RWPE1 (cell line): ENCODE data around the gene ASTE1.
"Not testable (repeated sequence)": the region's sequence is repeated elsewhere in the genome, so short reads cannot be mapped to it uniquely, and the experiment has no call there.

Experiments used
- CTCF ChIA-PET: fragments of 350-600 bp; sonication (Branson Sonifier 250); formaldehyde crosslinking; extraction: SDS; loops from one replicate; lab custom pipeline; 2021; lab: Yijun Ruan, JAX
- POLR2A ChIA-PET: fragments of 400-600 bp; formaldehyde crosslinking; extraction: SDS; loops from one replicate; lab custom pipeline; 2020; ENCODE audit warnings: antibody characterized with exemption; ENCODE audit not compliant: low non-redundant PET; lab: Yijun Ruan, JAX
- DNase-seq: peaks from one replicate; pipeline ENCODE4 v3.0.0; 2012; ENCODE audit warnings: low spot score
- H3K27ac ChIP-seq: fragments of 450-650 bp; 2 replicates; pipeline ENCODE4 v1.5.1; 2017
- TF ChIP-seq, protein P1 (sequence below): fragments of 450-650 bp; conservative IDR thresholded peaks from 2 replicates; pipeline ENCODE4 v1.5.1; 2017; ENCODE audit warnings: low read depth, mild to moderate bottlenecking

Gene ASTE1

DNA sequence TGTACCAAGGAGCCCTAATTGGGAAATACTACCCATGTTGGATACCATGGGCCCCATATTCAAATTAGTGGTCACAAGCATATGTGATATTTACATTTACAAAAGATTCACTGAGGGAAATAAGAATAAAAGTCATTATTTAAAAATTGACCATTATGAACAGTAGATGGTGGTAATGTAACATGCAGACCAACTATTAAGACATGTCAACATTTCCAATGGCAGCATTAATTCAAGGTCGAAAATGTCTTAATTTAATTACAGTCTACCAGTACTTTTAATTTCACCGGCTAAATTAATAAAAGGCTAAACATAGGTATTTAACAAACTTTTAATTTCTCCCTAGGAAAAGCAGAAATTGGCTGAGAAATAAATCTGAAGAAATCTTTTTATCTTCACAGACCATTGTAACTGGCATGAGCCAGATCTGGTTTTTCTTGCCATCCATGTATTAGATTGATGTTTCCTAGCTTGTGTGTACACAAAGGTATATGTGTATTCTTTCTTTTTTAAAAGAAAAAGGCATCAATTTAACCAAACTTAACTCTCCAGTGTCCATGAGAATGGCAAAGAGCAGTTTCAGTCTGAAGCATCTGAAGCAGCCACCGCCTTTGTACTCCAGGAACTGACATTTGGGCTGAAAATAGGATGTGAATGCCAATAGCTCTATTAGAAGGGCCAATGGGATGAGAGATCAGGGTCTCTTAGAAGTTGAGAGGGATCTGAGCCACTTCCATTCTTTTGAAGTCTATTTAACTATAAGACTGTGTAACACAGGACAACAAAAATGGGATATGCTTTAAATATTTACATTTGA lies 26.6 kb upstream of the ASTE1 start:
- ChIA-PET CTCF (interaction anchor here (0.9 kb wide), 1 partner anchor 643 kb away, joined by 3 read pairs; no protein-coding TSS in a partner anchor), POLR2A (no interaction called here)
- H3K27ac ChIP-seq, result no peak overlapping the region
- TF ChIP-seq, protein P1, sequence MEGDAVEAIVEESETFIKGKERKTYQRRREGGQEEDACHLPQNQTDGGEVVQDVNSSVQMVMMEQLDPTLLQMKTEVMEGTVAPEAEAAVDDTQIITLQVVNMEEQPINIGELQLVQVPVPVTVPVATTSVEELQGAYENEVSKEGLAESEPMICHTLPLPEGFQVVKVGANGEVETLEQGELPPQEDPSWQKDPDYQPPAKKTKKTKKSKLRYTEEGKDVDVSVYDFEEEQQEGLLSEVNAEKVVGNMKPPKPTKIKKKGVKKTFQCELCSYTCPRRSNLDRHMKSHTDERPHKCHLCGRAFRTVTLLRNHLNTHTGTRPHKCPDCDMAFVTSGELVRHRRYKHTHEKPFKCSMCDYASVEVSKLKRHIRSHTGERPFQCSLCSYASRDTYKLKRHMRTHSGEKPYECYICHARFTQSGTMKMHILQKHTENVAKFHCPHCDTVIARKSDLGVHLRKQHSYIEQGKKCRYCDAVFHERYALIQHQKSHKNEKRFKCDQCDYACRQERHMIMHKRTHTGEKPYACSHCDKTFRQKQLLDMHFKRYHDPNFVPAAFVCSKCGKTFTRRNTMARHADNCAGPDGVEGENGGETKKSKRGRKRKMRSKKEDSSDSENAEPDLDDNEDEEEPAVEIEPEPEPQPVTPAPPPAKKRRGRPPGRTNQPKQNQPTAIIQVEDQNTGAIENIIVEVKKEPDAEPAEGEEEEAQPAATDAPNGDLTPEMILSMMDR, result peak; percentile 24; the same call in 1 of the 2 replicates
- no peak for DNase-seq

DNA sequence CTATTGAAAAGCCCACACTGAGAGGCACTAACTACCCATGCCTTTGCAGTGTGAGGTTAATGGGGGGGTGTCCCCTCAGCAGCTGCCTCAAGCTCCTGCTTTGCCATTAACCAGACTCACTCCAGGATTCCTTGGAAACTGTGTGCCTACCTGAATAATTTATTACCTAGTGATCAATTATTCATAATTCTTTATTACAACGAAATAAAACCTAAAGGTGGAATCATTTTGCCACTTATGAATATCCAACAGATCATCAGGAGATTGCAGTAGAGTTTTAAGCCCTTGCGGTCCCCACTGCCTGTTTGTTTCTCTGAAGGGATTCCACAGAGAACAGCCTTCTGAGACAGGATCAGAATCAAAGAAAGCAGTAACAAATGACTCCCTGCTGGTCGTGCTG lies 23.4 kb upstream of the ASTE1 start:
- CTCF ChIA-PET, result no interaction called here
- no peak for DNase-seq
- no peak overlapping the region for H3K27ac ChIP-seq
- TF ChIP-seq, protein P1, result no peak
- POLR2A ChIA-PET, result no interaction called here

DNA sequence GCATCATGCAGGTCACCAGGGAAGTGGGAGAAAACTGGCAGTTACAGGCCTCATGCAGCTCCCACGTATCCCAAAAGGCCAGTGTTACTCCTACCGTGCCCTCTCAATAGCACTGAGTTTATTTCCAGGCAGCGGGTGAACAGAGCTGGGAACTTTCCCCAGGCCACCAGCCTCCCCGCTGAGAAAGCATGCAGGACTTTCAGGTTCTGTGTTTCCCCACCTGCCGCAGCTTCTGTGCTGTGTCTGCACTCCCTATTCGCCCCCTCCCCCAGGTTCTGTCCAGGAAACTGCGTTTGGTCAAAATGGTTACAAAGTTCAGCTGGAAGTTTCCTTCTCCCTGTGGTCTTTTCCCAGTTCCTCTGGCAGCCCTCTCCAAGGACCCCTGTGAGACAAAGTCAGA lies 21.4 kb upstream of the ASTE1 start:
- TF ChIP-seq, protein P1, result no peak
- no peak overlapping the region for H3K27ac ChIP-seq
- ChIA-PET CTCF (no interaction called here), POLR2A (no interaction called here)
- no peak for DNase-seq

DNA sequence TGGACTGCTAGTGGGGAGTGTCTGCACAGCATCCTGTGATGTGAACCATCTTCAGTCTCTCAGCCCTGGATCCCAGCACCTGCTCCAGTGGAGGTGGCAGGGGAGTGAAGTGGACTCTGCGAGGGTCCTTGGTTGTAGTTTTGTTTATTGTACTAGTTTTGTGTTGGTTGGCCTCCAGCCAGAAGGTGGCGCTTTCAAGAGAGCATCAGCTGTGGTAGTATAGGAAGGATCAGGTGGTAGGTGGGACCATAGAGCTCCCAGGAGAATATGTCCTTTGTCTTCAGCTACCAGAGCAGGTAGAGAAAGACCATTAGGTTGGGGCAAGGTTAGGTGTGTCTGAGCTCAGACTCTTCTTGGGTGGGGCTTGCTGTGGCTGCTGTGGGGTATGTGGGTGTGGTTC lies 21.0 kb upstream of the ASTE1 start:
- no peak for DNase-seq
- TF ChIP-seq, protein P1, result no peak
- POLR2A ChIA-PET, result no interaction called here
- H3K27ac ChIP-seq, result no peak overlapping the region
- CTCF ChIA-PET, result no interaction called here

DNA sequence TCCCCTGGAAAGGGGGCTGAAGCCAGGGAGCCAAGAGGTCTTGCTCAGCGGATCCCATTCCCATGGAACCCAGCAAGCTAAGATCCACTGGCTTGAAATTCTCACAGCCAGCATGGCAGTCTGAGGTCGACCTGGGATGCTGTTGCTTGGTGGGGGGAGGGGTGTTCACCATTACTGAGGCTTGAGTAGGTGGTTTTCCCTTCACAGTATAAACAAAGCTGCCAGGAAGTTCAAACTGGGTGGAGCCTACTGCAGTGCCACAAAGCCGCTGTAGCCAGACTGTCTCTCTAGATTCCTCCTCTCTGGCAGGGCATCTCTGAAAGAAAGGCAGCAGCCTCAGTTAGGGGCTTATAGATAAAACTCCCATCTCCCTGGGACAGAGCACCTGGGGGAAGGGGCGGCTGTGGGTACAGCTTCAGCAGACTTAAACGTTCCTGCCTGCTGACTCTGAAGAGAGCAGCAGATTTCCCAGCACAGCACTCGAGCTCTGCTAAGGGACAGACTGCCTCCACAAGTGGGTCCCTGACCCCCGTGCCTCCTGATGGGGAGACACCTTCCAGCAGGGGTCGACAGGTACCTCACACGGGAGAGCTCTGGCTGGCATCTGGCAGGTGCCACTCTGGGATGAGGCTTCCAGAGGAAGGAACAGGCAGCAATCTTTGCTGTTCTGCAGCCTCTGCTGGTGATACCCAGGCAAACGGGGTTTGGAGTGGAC lies 15.8 kb upstream of the ASTE1 start:
- CTCF ChIA-PET, DNase-seq, H3K27ac ChIP-seq, POLR2A ChIA-PET: not testable (repeated sequence)

DNA sequence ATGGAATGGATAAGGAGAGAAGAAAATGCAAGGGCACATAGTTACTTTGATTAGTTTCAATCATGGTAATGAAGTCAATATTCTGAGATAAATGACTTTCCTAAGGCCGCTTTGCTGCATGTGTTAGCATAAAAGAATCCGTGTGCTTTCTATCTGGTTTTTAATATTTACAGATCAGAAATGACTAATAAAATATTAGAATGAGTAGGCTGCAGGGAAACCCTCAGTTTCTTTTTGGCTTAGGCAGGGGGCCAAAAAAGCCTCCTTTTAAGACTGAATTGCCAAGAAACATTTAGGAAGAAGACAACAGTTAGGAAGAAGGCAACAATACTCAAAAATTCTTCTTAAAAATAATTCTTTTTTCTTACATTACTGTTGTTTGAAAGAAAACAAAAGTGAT lies 11.7 kb upstream of the ASTE1 start:
- no peak for DNase-seq
- TF ChIP-seq, protein P1, result no peak
- POLR2A ChIA-PET, result no interaction called here
- H3K27ac ChIP-seq, result no peak overlapping the region
- CTCF ChIA-PET, result no interaction called here

DNA sequence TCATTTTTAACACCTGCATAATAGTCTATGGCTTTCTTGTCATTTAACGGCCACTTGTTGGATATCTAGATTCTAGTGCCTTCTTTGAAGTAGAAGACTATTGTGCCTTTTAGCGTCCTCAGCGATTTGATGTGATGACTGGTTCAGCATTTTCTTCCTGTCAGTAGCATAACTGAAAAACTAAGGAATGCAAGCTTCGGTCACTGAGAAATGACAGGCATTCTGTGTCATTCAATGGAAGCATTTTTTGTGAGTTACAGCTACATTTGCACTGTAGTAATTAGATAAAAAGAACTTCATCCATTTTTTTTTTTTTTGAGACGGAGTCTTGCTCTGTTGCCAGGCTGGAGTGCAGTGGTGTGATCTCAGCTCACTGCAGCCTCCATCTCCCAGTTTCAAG lies 10.4 kb upstream of the ASTE1 start:
- no peak for DNase-seq
- CTCF ChIA-PET, result no interaction called here
- TF ChIP-seq, protein P1, result no peak
- H3K27ac ChIP-seq, result no peak overlapping the region
- POLR2A ChIA-PET, result no interaction called here
